Mammary epithelial cell (primary cell): Measurements from ENCODE around the gene OR4K17.

Experiments
- EZH2 ChIP-seq: IDR thresholded peaks from 2 replicates; pipeline ENCODE4 v1.6.1; 2012; ENCODE audit warnings: low read length, inconsistent platforms, borderline replicate concordance
- TF ChIP-seq, protein P1 (sequence below), 2 donors: IDR thresholded peaks in 1 of 2; conservative IDR thresholded peaks in 1 of 2; 2 replicates each; pipeline ENCODE4 v1.5.1; 2011 to 2012; ENCODE audit warnings: inconsistent platforms in 2 of 2, low read length in 2 of 2, mild to moderate bottlenecking in 2 of 2, control low read depth in 1 of 2, low read depth in 1 of 2; ENCODE audit not compliant: insufficient read depth in 1 of 2; ENCODE audit errors: extremely low read depth in 1 of 2

DNA sequence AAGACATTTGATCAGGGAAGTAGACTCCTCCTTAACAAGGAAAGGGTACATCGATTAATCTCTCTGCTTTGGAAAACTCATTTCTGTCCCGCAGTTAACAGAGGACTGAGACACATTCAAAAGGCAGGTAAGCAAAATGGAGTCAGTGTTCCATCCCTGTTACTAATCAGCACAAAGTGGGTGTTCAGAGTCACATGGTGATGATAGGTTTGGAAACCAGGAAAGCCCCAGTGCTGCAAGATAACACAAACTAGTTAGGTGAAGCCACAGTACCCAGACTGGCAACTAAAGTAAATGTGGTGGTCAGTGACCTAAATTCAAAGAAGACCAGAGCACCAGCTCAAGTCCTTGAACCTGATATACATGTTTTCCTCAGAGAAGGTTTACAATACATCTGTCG, 1.8 kb downstream of the OR4K17 start:
- TF ChIP-seq, protein P1, sequence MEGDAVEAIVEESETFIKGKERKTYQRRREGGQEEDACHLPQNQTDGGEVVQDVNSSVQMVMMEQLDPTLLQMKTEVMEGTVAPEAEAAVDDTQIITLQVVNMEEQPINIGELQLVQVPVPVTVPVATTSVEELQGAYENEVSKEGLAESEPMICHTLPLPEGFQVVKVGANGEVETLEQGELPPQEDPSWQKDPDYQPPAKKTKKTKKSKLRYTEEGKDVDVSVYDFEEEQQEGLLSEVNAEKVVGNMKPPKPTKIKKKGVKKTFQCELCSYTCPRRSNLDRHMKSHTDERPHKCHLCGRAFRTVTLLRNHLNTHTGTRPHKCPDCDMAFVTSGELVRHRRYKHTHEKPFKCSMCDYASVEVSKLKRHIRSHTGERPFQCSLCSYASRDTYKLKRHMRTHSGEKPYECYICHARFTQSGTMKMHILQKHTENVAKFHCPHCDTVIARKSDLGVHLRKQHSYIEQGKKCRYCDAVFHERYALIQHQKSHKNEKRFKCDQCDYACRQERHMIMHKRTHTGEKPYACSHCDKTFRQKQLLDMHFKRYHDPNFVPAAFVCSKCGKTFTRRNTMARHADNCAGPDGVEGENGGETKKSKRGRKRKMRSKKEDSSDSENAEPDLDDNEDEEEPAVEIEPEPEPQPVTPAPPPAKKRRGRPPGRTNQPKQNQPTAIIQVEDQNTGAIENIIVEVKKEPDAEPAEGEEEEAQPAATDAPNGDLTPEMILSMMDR (conservative IDR thresholded peaks at IDR 0.05 in 1 of 2, IDR thresholded peaks at IDR 0.05 in 1 of 2; ENCODE audit: extremely low read depth in 1 of 2, insufficient read depth in 1 of 2, low read depth in 1 of 2, low read length in 2 of 2) = no peak
- TF ChIP-seq EZH2 = no peak
